NCI-H1436 treated with DMSO at 0.1 percent for 48 hours (cell line): ENCODE measurements around the gene TPSG1.
"Not testable (repeated sequence)": the region's sequence is repeated elsewhere in the genome, so short reads cannot be mapped to it uniquely, and the experiment has no call there.

Experiments used
- DNase-seq: peaks from one replicate; lab custom pipeline; 2025; lab: John Stamatoyannopoulos, UW

Gene TPSG1

DNA sequence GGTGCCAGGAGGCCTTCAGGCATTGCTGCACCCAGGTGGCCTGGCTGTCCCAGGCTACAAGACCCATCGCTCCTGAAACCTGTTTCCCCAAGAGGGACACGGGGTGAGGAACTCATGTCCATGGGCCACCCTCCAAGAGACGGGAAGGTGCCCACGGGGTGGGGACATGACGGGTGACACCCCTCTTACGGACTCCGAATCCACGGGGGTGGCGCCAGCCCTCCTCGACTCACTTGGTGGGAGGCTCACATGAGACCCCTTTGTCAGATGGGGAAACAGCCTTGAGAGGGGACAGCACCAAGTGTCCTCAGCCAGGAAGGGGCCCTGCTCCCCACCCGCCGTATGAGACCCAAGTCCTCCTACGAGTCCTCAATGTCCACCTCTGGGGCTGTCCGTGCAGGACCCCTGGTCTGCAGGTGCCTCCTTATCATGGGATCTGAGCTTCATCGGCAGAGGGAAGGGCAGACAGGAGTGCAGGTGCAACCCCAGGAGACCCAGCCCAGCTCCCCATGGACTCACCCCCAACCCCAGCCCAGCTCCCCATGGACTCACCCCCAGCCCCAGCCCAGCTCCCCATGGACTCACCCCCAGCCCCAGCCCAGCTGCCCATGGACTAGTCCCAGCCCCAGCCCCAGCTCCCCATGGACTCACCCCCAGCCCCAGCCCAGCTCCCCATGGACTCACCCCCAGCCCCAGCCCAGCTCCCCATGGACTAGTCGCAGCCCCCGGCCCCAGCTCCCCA is 5.6 kb upstream of the TPSG1 start:
- not testable (repeated sequence) for DNase-seq

DNA sequence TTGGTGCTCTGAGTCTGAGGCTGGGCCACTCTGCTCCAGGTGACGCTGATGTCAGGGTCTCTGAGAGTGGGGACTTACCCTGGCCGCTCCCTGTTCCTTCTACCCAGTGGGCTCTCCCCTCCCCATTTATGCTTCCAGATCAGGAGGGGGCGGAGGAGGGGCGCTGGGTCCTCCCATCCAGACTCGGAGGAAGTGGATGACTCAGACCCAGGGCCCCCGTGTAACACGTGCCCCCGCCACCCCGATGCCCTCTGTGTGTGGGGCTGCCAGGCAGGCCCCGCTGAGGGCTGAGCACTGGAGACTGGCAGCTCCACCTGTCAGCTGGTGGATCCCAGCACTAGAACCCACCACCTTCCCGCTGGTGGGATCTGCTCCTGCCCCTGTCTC is 5.0 kb upstream of the TPSG1 start, which contains the start of gene TPSB2:
Gene TPSB2, minus strand, starts transcription at position 101 of the 387 bp plus-strand sequence. CDS start 233 bp downstream, outside the sequence.
- DNase-seq: not testable (repeated sequence)

DNA sequence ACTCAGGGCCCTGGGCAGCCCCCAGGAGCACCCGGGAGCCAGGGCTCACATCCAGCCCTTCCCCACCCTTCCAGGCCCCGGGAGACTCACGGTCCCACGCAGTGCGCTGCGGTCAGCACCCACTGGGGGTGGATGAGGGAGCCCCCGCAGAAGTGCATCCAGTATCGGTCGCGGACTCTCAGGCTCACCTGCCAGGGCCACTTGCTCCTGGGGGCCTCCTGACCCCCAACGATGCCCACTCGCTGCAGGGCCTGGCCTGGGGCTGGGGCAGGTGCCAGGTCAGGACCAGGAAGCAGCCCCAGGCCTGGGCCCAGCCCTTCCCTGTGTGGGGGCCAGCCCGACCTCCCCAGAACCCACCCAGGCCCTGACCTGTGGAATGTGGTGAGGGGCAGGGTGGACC is 4.4 kb upstream of the TPSG1 start:
- DNase-seq: not testable (repeated sequence)

DNA sequence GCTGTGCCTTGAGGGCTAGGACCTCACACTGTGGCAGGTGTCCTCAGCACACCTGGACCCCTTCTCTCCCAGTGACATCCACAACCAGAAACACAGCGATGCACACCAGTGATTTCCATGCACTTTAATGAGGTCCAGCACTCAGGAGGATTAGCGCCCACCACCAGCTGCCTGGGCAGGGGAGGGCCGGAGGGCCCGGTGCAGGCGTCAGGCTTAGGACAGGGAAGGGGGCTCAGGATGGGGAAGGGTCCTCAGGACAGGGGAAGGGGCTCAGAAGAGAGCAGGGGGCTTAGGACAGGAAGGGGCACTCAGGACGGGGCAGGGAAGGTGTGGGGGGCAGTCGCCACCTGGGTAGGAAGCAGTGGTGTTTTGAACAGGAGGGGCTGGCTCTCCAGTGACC is 3.2 kb upstream of the TPSG1 start:
- not testable (repeated sequence) for DNase-seq

DNA sequence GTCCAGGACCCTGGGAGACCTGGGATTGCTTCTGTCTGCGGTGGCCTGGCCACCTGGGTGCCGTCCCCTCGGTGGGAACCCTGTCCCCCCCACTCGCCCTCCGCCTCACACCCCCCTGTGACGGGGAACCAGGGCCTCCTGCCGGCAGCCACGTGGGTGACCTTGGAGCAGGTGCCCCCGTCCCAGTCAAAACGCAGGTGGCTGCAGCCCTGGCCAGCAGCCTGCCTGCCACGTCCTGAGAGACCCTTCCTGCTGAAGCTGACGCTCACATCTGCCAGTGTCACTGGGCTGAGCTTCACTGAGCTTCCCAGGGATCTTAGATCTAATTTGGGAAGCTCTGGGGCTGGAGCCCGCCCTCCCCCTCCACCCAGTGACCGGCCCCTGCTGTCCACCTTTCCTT is 1.6 kb upstream of the TPSG1 start:
- DNase-seq: not testable (repeated sequence)

DNA sequence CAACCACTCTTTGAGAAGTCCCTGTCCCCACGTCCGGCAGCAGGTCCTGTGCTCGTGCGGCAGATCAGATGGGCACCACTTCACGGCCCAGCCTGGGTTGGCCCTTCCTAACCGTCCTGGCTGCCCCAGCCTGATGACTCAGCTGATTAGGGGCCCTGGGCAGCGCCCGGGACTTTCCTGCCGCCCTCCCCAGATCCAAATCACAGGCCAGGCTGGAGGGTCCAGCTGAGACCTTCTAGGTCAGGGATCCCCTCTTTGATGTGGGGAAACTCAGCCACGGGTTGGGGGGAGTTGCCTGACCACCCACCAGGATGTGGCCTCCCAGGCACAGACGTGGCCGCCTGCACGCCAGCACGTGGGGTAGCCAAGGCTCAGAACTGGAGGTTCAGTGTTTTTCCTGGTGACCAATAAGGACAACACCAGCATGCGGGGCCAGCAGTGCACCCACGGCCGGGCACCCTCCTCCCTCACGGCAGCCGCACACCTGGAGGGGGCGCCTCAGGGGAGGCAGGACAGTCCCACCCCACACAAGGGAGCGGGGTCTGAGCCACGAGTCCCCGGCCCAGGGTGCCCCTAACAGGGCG is 752 bp upstream of the TPSG1 start:
- not testable (repeated sequence) for DNase-seq

DNA sequence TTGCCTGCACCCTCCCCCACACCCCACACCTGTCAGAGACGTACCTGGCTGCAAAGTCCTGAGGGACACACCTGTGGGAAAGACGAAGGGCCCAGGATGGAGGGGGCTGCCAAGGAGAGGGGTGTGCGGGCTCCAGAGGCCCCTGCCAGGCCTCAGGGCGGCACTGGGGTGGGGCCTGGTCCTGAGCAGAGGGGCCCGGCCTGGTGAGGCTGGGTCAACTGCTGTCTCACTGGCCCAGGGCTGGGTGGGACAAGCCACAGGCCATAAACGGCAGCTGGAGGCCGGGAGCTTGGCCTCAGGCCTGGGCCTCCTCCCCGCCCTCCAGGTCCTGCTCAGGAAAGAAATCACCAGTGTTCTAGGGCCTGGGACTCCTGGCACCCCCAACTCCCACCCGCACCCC is 510 bp downstream of the TPSG1 start:
- DNase-seq: no peak

DNA sequence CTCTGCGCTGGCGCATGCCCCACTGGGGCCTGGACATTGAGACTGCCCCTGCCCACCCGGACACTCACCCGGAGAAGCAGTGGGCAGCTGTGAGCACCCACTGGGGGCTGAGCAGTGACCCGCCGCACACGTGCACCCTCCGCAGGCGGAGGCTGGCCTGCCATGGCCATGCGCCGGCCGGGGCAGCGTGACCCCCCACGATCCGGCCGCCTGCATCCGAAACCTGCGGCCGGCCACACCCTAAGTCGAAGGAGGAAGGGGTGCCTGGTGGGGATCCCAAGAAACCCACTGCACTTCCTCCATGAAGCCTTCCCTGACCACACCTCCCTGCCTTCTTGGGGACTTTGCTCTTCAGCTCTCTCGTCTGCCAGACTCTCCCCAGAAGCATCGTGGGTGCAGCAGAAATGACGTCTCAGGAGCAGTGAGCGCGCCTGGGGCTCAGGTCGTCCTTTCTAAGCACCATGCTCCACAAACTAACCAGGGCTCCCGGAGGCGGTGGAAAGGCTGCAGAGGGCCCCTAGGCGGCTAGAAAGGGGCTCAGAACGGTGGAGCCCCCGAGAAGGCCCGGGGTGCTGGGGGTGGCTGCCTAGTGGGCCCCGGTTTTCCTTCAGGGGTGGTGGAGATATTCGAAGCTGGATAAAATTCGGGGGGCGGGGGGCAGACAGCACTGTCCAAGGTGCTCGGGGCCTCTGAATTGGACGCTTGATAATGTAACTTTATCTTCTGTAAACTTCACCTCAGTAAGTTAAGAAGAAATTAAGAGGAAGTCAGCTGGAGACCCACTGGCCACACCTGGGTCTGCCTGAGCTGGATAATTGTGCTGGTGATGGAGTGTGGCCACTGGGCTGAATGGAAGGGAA is 1.5 kb downstream of the TPSG1 start:
- no peak for DNase-seq

DNA sequence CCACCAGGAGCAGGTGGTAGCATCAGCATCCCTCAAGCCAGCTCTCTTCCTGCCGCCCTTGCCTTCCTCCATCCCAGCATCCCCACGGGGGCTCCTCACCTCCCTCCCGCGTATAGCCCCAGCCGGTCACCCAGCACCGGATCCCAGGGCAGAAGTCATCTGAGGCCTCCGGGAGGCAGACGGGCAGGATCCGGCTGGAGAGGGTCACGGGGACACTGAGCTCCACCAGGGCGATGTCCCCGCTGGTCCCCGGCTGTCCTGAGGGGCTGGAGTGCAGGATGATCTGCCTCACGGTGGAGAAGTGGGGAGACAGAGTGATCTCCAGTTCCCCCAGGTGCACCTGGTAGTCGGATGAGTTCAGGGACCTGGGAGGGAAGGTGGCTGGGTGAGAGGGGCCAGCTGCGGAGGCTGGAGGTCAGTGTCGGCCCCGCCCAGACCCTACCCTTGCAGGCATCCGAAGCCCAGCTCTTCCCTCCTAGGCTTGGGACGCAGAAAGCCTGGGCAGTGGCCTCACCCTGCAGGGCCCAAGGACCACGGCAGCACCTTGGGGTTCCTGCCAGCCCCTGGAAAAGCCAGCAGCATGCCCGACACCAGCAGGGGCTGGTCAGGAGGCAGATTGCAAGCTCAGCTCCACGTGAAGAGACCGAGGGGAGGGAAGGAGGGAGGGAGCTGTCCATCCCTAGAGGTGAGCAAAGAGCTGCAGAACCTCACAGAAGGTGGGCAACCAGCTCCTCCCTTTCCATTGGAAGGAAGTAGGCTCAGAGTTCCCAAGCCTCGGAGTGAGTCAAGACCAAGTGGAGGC is 2.3 kb downstream of the TPSG1 start:
- DNase-seq: no peak

DNA sequence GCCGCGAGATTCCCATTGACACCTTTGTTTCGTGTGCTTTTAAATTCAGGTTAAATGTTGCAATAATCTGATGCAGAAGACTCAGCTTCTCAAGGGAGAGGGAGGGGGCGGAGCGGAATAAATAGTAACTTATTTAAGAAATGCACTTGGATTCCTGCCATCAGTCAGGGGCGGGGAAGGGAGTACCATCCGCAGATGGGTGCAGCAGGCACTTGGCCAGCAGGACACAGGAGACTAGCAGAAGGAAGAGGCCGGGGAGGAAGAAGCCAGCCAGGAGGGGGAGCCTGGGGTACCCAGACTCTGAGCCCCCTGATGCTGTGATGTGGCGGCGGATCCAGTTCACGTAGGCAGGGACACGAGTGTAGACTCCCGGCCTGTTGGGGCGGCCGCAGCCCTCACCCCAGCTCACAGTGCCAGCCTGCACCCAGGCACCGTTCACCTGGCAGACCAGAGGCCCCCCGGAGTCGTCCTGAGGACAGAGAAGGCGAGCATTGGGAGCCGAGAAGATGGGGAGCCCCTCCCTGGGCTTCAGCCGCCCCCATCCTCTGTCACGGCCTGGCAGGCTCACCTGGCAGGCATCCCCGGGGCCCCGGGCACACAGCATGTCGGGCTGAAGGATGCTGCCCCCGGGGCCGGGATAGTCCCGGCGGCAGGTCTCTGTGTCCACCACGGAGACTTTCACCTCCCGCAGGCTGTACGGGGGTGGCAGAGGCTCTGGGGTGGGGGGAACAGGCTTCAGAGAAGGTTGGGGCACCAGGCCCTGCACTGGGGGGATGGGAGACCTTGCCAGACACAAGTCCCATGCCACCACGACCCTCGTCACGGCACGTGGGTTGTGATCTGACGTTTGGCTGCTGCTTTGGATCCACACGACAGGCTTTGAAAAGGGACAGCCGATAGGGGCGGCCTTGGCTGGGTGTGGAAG is 3.2 kb downstream of the TPSG1 start:
- no peak for DNase-seq

DNA sequence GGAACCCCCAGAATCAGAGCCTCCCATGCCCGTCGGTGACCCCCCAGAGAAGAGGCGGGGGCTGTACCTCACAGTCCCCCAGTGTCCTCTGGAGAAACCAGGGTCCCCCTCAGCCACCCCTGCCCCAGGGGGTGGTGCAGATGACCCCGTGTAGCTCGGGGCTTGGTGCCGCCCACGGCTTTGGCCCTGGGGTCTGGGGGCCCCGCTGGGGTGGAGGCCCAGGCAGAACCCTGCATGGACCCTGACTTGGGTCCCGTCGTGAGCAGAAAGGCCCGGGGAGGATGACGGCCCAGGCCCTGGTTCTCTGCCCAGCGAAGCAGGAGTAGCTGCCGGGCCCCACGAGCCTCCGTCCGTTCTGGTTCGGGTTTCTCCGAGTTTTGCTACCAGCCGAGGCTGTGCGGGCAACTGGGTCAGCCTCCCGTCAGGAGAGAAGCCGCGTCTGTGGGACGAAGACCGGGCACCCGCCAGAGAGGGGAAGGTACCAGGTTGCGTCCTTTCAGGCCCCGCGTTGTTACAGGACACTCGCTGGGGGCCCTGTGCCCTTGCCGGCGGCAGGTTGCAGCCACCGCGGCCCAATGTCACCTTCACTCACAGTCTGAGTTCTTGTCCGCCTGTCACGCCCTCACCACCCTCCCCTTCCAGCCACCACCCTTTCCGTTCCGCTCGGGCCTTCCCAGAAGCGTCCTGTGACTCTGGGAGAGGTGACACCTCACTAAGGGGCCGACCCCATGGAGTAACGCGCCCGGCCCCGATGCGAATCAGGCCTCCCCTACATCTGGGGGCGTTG is 4.0 kb downstream of the TPSG1 start:
- no peak for DNase-seq

DNA sequence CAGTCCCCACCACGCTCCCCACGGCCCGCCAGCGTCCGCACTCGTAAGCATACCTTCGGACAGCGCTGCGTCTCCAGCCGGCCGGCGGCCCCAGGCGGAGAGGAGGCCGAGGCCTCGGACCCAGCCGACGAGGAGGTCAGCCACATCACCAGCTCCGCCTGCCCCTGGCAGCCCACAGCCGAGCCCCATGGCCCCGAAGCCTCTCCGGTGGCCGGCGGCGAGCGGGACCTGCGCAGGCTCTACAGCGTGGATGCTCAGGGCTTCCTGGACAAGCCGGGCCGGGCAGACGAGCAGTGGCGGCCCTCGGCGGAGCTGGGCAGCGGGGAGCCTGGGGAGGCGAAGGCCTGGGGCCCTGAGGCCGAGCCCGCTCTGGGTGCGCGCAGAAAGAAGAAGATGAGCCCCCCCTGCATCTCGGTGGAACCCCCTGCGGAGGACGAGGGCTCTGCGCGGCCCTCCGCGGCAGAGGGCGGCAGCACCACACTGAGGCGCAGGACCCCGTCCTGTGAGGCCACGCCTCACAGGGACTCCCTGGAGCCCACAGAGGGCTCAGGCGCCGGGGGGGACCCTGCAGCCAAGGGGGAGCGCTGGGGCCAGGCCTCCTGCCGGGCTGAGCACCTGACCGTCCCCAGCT is 4.9 kb downstream of the TPSG1 start:
- no peak for DNase-seq

DNA sequence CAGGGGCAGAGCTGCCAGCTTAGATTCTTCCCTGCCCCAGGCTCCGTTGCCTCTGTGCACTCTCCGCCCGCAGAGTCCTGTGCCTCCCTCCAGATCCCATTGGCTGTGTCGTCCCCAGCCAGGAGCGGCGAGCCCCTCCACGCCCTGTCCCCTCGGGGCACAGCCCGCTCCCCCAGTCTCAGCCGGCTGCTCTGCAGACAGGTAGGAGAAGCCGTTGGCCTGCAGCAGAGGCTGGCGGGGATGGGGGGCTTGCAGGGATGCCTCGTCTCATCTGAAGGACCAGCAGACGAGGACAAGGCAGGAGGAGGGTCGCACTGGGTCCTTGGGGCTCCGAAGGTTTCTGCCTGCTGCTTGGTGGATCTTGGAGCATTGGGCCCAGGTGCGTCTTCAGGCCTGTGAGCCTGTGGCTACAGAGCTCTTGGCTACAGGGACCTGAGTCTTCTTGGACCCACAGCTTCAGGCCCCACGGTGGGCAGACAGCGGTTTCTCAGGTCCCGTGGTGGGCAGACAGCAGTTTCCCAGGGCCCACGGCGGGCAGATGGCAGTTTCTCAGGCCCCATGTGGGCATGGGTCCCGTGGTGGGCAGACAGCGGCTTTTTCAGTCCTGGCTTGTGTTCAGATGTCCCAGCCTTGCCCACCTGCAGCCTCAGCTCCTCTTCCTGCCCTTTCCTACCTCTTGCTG is 6.0 kb downstream of the TPSG1 start:
- no peak for DNase-seq

DNA sequence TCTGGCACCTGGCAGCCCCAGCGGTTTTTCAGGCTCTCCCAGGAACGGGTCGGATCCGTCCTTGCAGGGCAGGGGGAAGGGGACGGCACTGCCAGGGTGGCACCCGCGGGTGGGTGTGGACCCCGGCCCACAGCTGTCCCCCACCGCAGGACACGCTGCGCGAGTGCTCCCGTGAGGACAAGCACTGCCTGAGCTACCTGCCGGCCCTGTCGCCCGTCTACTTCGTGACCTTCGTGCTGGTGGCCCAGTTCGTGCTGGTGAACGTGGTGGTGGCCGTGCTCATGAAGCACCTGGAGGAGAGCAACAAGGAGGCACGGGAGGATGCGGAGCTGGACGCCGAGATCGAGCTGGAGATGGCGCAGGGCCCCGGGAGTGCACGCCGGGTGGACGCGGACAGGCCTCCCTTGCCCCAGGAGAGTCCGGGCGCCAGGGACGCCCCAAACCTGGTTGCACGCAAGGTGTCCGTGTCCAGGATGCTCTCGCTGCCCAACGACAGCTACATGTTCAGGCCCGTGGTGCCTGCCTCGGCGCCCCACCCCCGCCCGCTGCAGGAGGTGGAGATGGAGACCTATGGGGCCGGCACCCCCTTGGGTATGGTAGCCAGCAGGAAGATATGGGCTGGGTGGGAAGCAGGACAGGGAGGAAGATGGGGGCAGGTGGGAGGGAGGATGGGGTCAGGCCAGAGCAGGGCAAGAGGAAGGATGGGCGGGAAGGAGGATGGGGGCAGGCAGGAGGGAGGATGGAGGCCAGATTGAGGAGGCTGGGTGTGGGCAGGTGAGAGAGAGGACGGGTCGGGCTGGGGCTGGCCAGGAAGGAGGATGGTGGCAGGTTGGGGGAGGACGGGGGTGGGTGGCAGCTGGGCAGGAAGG is 6.8 kb downstream of the TPSG1 start:
- DNase-seq: no peak

DNA sequence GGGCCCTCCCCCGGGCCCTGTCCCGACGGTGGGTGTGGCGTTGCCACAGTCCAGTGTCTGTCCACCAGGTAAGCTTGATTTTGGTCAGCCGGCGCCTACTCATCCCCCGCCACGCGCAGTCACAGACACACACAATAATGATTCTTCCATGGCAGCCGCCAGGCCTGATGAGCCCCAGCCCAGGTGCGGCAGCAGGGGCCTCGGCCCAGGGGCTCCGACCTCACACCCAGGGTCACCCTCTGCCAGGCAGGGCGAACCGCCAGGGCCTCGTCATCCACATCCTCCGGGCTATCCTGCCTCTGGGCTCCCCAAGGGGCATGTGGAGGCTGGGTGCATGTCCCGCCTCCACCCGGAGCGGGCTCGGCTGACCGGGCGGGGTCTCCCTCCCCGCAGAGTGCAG is 7.5 kb downstream of the TPSG1 start:
- no peak for DNase-seq

DNA sequence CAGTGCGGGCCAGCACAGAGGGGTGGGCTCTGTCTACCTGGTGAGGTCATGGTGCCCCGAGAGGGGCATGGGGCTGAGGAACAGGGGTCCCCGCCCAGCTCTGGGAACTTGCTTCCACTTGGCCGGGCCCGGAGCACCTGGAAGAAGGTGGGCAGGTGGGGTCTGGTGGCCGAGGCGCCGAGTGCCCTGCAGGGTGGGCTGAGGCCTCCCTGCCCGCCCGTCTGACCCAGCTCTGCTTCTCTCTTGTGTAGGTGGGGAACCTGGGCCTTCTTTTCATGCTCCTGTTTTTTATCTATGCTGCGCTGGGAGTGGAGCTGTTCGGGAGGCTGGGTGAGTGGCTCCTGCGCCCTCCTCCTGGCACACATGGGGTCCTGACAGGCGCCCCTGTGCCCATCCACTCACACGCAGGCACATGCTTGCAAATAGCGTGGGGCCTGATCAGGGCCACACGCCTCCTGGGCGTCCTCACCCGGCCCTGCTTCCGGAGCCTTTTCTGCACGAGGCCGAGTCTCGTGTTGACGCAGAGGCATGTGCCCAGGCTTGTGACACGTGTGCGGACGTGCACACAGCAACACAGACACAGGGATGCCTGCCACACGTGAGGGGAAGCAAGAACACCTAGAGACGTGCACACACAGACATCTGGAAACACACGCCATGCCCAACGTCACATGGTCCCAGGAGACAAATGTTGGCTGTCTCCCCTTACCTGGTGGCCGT is 8.2 kb downstream of the TPSG1 start:
- DNase-seq: no peak

DNA sequence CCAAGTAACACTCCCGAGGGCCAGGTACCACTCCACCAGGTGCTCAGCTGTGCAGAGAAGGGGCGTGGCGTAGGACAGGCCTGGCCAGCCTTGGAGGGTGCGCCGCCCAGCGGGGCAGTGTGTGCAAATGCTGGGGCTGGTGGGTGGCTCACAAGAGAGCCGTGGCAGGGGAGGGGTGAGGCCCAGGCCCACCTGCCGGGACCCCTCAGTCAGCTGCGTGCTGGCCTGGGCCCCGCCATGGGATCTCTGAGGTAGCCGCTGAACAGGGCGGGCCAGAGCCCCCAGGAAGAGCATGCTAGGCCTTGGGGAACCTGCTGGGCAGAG is 8.8 kb downstream of the TPSG1 start:
- no peak for DNase-seq
